Effector memory CD8-positive, alpha-beta T cell (primary cell): ENCODE data around the gene PGLYRP4.
A peak's percentile ranks its signal among the peaks of the same experiment; 100 is the strongest.

Source experiments
- ATAC-seq: fragments of 150-1000 bp; cut with Tn5 transposase; replicated peaks from 2 replicates; pipeline ENCODE4 v1.10.0; 2021; ENCODE audit warnings: mild to moderate bottlenecking, moderate library complexity
- DNase-seq, 3 experiments: peaks; one replicate each; pipeline ENCODE4 v3.0.0; 2021
- H3K27ac Mint-ChIP-seq, 2 donors: one replicate each; pipeline ENCODE4 v1.8.0; 2022; ENCODE audit warnings: mild to moderate bottlenecking in 2 of 2, mixed read lengths in 2 of 2, moderate library complexity in 2 of 2
- H3K27me3 Mint-ChIP-seq, 2 donors: one replicate each; pipeline ENCODE4 v1.8.0; 2022; ENCODE audit warnings: mixed read lengths in 2 of 2
- H3K36me3 Mint-ChIP-seq: one replicate; pipeline ENCODE4 v1.8.0; 2022; ENCODE audit warnings: mild to moderate bottlenecking, moderate library complexity, mixed read lengths; ENCODE audit not compliant: insufficient read depth
- H3K4me1 Mint-ChIP-seq, 2 donors: one replicate each; pipeline ENCODE4 v1.8.0; 2022; ENCODE audit warnings: low read depth in 2 of 2, mixed read lengths in 2 of 2
- H3K4me3 Mint-ChIP-seq, 2 donors: one replicate each; pipeline ENCODE4 v1.8.0; 2022; ENCODE audit warnings: mild to moderate bottlenecking in 2 of 2, mixed read lengths in 2 of 2, moderate library complexity in 2 of 2
- H3K9me3 Mint-ChIP-seq, 2 donors: one replicate each; pipeline ENCODE4 v1.8.0; 2022; ENCODE audit warnings: mixed read lengths in 2 of 2

The PGLYRP4 gene

DNA sequence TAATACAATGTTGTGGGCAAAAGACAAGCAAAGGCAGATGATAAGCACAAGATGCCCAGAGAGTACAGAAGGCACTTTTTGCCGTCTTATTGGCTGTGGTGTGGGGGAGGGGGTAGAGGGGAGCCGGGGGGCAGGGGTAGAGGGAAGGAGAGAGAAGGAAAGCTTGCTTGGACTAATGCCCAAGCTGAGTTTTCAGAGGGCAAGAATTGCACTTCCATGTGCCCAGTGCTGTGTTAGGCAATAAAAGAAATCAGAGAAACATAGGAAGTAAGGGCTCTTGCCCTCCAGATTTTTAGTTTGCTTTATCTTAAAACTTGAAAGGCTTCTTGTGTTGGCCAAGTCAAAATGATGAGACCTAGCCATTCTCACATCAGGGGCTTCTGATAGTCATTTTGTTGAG is 18.4 kb upstream of the PGLYRP4 start:
- no peak overlapping the region for H3K27ac Mint-ChIP-seq

DNA sequence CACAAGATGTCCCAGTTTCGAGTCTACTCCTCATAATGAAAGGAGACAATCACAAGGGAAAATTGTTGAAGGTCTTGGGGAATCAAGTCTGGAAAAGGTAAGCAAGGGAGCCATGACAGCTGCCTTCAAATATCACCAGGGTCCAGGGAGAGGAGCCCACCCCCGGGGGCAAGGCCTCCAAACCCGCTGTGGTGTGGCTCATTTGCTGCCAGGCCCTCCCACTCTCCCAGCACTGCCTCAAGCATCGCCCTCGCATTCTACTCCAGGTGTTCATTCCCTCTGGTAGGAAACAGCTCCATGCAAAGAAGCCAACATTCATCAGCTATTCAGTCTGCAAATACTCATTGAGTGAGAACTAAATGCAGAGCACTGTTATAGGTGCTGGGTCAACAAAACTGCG is 17.6 kb upstream of the PGLYRP4 start:
- no peaks in the 10 kb centered on the region for H3K36me3 Mint-ChIP-seq
- DNase-seq (no peak), ATAC-seq (no peak)
- no peak overlapping the region for H3K4me3 Mint-ChIP-seq
- peaks cover 0 to under 1% of the 10 kb centered on the region in 2 donors for H3K4me1 Mint-ChIP-seq
- no peak overlapping the region for H3K27ac Mint-ChIP-seq
- H3K9me3 Mint-ChIP-seq, result no peaks in the 10 kb centered on the region
- peaks cover 44 to 62% of the 10 kb centered on the region in 2 donors for H3K27me3 Mint-ChIP-seq

More for the DNA sequence above, 18.4 kb upstream of the PGLYRP4 start:
- DNase-seq, result no peak
- H3K36me3 Mint-ChIP-seq, result no peaks in the 10 kb centered on the region
- H3K9me3 Mint-ChIP-seq, result no peaks in the 10 kb centered on the region
- ATAC-seq, result no peak
- peaks cover 49 to 58% of the 10 kb centered on the region in 2 donors for H3K27me3 Mint-ChIP-seq
- H3K4me1 Mint-ChIP-seq, result no peaks in the 10 kb centered on the region
- H3K4me3 Mint-ChIP-seq, result no peak overlapping the region

DNA sequence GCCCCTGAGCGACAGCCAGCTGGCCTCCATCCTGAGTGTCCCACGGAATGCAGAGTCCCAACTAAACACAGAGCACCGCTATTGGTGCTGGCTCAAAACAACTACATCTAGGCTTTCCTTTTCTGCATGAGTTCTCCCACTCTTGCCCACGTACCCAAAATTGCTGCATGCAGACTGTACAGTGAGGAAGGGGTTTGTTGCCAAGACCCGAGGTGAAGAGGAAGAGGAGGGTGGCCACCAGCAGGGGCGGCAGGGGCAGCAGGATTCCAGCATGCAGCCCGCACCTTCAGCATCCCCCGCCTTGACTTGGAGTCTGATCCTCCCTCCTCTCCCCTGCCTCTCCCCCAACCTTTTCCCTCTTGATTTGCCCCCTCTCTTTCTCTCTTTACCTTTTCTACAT is 17.1 kb upstream of the PGLYRP4 start:
- Mint-ChIP-seq H3K36me3 (no peaks in the 10 kb centered on the region), H3K27ac (no peak overlapping the region), H3K4me1 (peaks cover 0 to 3% of the 10 kb centered on the region in 2 donors), H3K9me3 (no peaks in the 10 kb centered on the region), H3K4me3 (no peak overlapping the region), H3K27me3 (peaks cover 48 to 65% of the 10 kb centered on the region in 2 donors)
- no peak for DNase-seq
- ATAC-seq, result no peak

DNA sequence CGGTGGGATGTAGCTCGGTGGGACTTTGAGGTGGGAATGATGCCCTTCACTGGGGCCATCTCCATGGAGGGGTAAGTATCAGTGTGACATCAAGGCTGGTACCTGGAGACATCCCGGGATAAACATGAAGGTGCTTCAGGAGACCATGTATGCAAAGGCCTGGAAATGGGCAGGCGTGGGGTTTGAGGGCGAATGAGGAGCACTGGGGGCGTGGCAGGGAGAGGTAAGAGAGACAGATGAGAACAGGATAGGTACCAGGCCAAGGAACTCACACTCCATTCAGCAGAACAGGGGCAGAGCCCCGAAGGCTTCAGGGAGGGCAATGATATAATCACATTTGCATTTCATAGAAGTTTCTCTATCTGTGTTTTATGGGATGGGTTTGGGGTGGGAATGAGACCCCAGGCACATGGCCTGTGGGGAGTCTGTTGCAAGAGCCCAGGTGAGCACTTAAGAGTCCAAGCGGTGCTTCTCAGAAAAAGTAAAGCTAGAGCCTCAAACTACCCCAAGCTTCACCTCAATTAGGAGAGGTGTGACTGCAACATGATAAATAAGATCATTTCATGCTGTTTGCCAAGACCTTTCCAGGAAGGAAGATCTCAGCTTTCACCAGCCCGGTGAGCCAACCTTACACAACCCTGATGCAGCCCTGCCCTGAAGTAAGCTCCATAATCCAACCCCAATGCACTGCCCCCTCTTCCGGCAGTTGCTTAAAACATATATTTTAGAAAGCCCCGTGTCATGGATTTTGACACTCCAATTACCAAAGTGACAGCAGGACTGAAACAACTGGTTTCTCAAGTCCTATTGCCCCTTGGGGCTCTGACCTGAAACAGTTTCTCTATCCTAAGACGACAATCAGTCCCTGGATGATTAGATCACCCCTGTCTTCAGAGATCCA is 16.4 kb upstream of the PGLYRP4 start:
- no peak for ATAC-seq
- H3K27me3 Mint-ChIP-seq, result peaks cover 45 to 64% of the 10 kb centered on the region in 2 donors
- DNase-seq, result no peak
- H3K27ac Mint-ChIP-seq, result no peak overlapping the region
- no peaks in the 10 kb centered on the region for H3K9me3 Mint-ChIP-seq
- H3K36me3 Mint-ChIP-seq, result no peaks in the 10 kb centered on the region
- H3K4me1 Mint-ChIP-seq, result peaks cover 0 to 3% of the 10 kb centered on the region in 2 donors
- no peak overlapping the region for H3K4me3 Mint-ChIP-seq

DNA sequence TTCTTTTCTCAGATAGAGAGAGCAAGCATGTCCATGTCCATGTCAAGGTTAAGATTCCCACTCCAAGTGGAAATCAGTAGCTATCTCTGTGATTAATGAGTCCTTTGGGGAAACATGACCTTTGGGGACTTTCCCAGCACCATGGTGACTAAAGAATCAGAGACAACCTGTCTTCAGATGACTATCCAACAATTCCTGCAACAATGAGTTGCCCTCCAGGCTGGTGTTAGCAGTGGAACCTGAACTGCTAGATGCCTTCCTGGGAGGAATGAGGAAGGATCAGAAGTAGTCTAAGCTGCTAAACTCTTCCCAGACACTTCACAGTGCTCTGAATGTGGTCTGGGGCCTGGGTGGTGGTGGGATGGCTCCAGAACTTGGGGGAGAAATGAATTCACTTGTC is 15.5 kb upstream of the PGLYRP4 start:
- Mint-ChIP-seq H3K27me3 (peaks cover 40 to 58% of the 10 kb centered on the region in 2 donors), H3K4me3 (no peak overlapping the region), H3K36me3 (no peaks in the 10 kb centered on the region), H3K27ac (no peak overlapping the region), H3K9me3 (no peaks in the 10 kb centered on the region), H3K4me1 (peaks cover 0 to 3% of the 10 kb centered on the region in 2 donors)
- DNase-seq (no peak), ATAC-seq (no peak)

DNA sequence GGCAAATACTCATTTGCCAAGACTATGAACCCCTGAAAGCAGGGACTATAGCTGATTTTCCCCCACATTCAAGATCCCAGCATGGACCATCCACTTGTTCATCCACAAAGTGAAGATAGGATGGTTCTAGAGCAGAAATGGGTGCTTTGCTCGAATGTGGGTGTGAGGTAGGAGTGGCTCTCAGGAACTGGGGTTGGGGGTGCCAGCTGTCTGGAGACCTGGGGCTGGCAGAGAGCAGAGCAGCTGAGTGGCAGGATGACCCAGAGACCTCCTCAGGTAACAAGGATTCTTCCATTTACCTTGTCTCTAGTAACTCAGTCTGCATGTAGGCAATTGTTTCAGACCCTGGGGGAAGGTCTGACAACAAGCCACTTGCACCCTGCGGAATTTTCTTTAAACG is 15.0 kb upstream of the PGLYRP4 start:
- peaks cover 0 to 3% of the 10 kb centered on the region in 2 donors for H3K4me1 Mint-ChIP-seq
- no peak for ATAC-seq

DNA sequence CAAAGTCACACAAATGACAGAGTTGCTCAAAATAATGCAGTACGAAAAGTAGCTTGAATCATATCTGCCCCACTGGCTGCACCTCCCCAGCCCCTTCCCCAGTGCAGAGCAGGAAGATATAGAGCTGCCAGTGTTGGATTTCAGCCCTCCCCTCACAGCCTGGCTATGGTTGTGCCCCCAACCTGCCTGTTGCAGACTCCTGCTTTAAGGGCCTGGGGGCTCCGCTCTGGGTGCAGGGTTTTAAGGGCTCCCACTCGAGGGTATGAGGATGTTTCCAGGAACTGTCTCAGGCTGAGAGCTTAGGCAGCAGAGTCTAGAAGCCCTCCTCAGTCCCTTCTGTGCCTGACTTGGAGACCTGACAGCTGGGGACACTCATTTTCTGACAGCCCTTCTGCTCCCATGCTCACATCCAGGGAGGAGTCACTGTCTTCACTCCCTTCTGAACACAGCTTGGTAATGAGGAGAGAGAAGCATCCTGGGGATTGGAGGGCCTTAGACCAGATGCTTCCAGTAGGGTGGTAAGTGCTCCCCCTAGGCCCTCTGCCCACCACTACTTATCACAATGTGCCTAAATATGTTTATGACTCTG is 13.6 kb upstream of the PGLYRP4 start:
- H3K4me3 Mint-ChIP-seq, result no peak overlapping the region
- peaks cover 50 to 69% of the 10 kb centered on the region in 2 donors for H3K27me3 Mint-ChIP-seq
- no peak for DNase-seq
- peaks cover 0 to 8% of the 10 kb centered on the region in 2 donors for H3K4me1 Mint-ChIP-seq
- no peak overlapping the region for H3K27ac Mint-ChIP-seq
- no peak for ATAC-seq
- no peaks in the 10 kb centered on the region for H3K36me3 Mint-ChIP-seq
- no peaks in the 10 kb centered on the region for H3K9me3 Mint-ChIP-seq

More for the DNA sequence above, 15.0 kb upstream of the PGLYRP4 start:
- Mint-ChIP-seq H3K9me3 (no peaks in the 10 kb centered on the region), H3K4me3 (no peak overlapping the region), H3K36me3 (no peaks in the 10 kb centered on the region), H3K27ac (no peak overlapping the region), H3K27me3 (peaks cover 40 to 60% of the 10 kb centered on the region in 2 donors)
- no peak for DNase-seq

DNA sequence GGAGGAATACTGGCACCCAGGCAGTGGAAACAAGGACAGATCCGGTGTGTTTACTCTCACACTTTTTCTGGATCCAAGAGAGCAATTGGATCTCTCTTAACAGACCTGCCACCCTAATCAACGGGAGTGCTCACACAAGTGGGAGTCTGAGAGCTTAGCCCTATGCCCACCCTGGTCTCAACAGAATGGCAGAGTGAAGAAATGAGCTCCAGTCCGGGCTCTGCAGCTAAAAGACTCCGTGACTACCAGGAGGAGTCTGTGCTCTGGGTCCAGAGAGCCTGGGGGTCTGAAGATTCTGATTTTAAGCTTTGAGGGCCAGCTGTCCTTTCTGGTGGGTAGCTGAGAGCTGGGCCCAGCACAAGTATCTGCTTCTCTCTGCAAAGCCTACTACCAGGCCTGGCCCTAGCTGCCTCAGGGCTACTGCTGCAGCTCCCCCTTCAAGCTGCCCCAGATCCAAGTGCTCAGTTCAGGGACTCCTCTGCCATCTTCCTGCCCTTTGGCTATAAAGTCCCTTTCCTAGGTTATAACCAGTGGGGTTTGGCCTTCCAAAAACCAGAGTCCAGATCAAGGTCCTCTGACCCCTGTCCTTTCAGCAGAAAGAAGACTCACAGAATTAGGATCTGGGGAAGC is 13.0 kb upstream of the PGLYRP4 start:
- Mint-ChIP-seq H3K4me3 (no peak overlapping the region), H3K27ac (peak overlapping the region; percentile 9 to 41), H3K9me3 (no peaks in the 10 kb centered on the region), H3K36me3 (no peaks in the 10 kb centered on the region), H3K27me3 (peaks cover 52 to 72% of the 10 kb centered on the region in 2 donors), H3K4me1 (peaks cover 0 to 9% of the 10 kb centered on the region in 2 donors)
- no peak for ATAC-seq
- DNase-seq, result no peak

DNA sequence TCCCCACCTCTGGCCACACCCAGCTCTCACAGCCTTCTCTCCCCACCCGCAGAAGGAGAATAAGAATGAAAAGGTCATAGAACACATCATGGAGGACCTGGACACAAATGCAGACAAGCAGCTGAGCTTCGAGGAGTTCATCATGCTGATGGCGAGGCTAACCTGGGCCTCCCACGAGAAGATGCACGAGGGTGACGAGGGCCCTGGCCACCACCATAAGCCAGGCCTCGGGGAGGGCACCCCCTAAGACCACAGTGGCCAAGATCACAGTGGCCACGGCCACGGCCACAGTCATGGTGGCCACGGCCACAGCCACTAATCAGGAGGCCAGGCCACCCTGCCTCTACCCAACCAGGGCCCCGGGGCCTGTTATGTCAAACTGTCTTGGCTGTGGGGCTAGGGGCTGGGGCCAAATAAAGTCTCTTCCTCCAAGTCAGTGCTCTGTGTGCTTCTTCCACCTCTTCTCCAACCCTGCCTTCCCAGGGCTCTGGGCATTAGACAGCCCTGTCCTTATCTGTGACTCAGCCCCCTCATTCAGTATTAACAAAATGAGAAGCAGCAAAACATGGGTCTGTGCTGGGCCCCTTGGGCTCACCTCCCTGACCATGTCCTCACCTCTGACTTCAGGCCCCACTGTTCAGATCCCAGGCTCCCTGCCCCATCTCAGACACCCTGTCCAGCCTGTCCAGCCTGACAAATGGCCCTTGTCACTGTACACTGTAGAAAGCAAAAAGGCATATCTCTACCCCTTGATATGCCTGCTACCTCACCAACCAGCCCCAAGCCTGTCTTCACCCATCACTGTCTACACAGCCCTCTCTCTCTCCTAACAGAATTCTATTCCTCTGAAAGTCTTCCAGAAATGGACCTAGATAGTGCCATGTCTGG is 12.2 kb upstream of the PGLYRP4 start:
- Mint-ChIP-seq H3K4me1 (peaks cover 0 to 9% of the 10 kb centered on the region in 2 donors), H3K27me3 (peaks cover 52 to 72% of the 10 kb centered on the region in 2 donors), H3K27ac (peak overlapping the region; percentile 9 to 41), H3K4me3 (no peak overlapping the region), H3K36me3 (no peaks in the 10 kb centered on the region), H3K9me3 (no peaks in the 10 kb centered on the region)
- no peak for DNase-seq
- no peak for ATAC-seq

DNA sequence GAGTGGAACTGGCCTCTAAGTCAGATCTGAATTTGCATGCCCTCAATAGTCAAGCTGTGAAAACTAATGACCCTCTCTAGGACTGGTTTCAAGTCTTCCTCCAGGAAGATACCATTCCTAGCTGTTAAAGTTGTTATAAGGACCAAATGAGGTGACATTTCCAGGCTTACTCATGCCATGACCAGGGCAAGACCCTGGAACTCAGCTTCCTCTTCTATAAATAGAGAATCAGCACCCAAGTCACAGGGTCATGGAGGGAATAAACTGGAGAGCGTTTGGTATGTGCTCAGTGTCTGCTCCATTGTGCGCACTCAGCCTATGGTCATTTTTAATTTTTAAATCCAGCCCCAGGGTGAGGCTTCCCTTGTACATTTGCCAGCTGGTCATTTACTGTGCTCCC is 11.5 kb upstream of the PGLYRP4 start:
- H3K4me3 Mint-ChIP-seq, result no peak overlapping the region
- DNase-seq (no peak), ATAC-seq (no peak)
- no peaks in the 10 kb centered on the region for H3K9me3 Mint-ChIP-seq
- peaks cover 47 to 67% of the 10 kb centered on the region in 2 donors for H3K27me3 Mint-ChIP-seq
- H3K36me3 Mint-ChIP-seq, result no peaks in the 10 kb centered on the region
- peaks cover 0 to 9% of the 10 kb centered on the region in 2 donors for H3K4me1 Mint-ChIP-seq
- no peak overlapping the region for H3K27ac Mint-ChIP-seq

DNA sequence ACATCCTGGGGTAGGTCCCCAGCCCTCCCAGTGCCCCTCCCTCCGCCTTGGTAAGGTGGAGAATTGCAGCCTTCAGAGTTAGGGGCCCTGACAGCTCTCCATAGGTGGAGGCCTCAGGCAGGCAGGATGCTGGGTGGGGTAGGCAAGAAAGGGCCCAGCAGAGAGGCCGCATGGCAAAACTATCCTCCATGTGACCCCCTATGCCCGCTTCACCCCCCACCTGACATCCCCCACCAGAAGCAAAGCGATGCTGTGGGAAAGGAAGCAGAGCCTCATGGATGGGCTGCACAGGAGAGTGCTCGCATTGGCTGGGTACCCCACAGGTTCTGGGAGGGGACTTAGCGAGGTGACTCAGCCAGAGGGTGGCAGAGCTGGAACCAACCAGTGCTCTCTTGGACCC is 10.6 kb upstream of the PGLYRP4 start:
- peaks cover 0 to 9% of the 10 kb centered on the region in 2 donors for H3K4me1 Mint-ChIP-seq
- H3K27me3 Mint-ChIP-seq, result peaks cover 47 to 58% of the 10 kb centered on the region in 2 donors
- H3K9me3 Mint-ChIP-seq, result no peaks in the 10 kb centered on the region
- no peak overlapping the region for H3K27ac Mint-ChIP-seq
- no peak for ATAC-seq
- DNase-seq, result no peak
- H3K4me3 Mint-ChIP-seq, result no peak overlapping the region
- H3K36me3 Mint-ChIP-seq, result no peaks in the 10 kb centered on the region

DNA sequence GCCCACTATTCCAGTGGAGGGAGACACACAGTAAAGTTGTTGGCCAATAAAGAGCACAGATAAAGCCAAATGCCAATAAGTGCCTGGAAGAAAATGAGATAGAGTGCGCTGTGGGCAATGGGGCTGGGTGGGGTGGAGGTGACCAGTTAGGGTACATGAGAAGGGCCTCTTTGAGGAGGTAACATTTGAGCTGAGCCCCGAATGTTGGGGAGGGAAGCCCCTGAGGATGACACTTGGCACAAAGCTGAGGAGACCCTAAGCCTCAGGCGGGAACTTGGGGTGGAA is 10.0 kb upstream of the PGLYRP4 start:
- no peak for ATAC-seq
- Mint-ChIP-seq H3K27me3 (peaks cover 46 to 56% of the 10 kb centered on the region in 2 donors), H3K4me1 (peaks cover 0 to 9% of the 10 kb centered on the region in 2 donors), H3K27ac (peak overlapping the region in 1 of 2 donors; percentile 52), H3K4me3 (no peak overlapping the region), H3K36me3 (no peaks in the 10 kb centered on the region), H3K9me3 (no peaks in the 10 kb centered on the region)
- DNase-seq, result no peak
